NCI-H2029 (cell line): ENCODE results near the gene N4BP2L1.

Experiments used
- DNase-seq: peaks from one replicate; lab custom pipeline; 2025; lab: John Stamatoyannopoulos, UW

Gene N4BP2L1

DNA sequence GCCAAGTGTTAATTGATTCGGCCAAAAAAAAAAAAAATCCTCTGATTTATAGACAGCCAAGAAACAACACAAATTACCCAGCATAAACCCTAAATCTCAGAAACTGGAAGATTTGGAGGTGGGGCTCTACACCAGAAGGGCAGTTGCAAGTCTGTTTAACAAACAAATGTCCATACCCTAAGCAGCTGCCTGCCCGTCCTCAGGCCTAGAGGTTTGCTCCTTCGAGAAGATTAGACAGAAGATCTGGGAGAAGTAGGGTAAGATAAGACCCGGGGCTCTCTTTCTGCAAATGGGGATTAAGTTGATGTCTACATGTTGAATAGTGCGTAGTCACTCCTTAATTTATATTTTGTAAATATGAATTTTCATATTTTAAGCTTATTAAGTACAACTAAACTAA lies 3.4 kb upstream of the N4BP2L1 start:
- no peak for DNase-seq

DNA sequence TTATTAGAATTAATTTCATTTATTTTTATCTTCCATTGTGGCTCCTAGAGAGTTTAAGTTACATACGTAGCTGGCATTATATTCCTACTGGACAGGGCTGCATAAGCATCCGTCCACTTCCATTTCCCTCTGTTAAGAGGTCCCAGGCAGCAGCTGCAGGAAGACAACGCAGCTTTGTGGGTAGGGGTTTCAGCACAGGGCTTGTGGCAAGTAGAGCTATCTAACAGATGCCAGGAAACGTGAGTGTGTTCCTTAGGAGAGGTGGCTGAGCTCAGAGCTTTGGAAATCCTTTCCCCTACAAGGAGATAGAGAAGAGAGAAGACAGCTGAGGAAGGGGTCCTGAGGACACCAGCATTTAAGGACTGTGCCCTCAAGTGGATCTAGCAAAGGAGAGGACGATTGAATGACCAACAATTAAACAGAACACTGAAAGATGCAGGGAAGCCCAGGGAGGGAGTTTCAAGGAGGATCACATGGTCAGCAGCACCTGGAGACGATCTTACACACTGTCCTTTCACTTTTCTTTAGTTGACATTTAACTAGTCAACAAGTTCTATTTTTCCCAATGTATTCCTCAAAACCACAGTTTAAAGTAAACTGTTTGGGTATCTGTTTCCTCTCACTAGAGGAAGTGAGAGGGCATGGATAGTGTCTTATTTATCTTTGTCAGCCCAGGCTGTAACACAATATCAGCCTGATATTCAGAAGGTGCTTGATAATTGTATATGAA lies 2.3 kb upstream of the N4BP2L1 start:
- no peak for DNase-seq

DNA sequence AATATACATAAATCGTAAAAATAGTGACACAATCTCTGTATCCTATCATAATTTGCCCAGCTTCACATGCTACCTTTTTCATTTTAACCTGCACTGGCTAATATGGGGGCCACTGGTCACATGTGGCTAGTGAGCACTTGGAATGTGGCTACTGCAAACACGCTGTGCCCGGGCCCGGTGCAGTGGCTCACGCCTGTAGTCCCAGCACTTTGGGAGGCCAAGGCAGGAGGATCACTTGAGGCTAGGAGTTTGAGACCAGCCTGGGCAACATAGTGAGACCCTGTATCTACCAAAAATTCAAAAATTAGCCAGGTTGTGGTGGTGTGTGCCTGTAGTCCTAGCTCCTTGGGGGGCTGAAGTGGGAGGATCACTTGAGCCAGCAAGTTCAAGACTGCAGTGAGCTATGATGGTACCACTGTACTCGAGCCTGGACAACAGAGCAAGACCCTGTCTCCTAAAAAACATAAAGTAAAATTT lies 1.5 kb upstream of the N4BP2L1 start:
- DNase-seq = no peak

DNA sequence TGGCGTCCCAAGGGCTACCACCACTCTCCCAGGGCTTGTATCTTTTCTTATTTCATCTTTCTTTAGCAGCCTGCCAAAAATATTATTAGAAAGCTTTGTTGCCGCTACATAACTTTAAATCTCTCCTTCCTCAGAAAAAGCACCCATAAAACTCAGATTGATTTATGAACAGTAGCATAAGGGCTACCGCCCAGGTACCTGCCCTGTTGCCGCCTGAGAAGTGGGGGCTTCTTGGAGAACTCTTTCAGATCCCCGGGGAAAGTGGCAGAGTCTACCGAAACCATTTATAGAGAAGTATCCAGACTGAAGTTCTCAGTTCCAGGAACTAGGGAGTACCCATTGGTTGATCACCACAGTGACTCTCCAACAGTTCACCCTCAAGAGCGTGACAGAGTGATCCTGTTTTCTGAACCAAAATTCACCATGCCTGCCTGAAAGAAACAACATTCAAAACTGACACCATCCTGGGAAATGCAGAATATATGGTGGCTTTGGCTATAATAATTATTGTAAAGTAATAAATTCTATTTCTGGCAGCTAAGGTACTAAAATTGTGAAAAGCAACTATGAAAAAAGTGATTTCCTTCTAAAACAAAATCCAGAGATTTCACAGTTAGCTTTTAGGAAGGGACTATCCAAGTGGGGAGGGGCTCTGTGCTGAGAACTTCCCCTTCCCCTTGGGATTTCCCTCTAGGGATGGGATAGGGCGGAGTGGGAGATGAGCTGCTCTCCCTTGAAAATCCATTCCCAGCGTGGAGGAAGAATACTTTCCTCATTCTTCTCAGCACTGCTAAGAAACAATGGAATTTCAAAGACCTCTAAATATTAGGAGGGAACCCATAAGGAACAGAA lies 877 bp upstream of the N4BP2L1 start:
- DNase-seq = no peak

DNA sequence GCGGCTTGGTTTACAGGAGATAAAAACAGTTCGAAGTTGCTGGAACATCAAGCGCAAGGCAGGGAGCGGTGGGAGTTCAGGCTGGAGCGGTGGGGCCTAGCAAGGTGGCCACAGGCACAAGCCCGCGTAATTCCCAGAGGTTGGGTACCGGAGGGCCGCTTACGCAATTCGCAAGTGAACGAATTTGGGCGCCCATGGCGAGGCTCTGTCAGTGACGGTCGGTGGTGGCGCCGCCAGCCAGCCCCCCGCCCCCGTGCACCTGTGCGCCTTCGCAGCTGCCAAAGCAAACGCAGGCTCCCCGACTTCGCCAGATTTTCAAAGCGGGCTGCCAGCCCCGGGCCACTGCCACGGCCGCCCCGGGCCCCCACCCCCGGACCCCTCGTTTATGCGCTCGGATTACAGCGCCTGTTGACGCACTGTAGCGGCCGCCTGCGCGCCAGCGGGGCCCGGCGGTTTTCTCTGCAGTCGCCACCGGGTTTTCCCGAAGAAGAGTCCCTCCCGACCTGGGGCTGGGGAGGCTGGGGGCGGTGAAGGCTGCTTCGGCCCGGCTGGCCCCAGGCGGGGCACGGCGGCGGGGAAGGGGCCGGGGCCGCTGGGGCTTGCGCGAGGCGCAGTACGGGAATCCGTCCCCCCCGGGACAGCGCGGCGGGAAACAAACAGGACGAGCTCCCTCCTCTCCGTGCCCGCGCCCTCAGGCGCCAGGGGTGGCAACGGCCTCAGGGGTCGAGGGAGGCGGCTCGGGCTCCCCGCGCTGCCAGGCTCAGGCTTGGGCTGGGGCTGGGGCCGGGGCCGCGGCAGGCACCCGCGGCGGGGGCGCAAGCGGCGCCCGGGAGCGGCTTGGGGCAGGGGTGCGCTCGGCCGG lies 709 bp downstream of the N4BP2L1 start:
- peak; percentile 20 for DNase-seq

DNA sequence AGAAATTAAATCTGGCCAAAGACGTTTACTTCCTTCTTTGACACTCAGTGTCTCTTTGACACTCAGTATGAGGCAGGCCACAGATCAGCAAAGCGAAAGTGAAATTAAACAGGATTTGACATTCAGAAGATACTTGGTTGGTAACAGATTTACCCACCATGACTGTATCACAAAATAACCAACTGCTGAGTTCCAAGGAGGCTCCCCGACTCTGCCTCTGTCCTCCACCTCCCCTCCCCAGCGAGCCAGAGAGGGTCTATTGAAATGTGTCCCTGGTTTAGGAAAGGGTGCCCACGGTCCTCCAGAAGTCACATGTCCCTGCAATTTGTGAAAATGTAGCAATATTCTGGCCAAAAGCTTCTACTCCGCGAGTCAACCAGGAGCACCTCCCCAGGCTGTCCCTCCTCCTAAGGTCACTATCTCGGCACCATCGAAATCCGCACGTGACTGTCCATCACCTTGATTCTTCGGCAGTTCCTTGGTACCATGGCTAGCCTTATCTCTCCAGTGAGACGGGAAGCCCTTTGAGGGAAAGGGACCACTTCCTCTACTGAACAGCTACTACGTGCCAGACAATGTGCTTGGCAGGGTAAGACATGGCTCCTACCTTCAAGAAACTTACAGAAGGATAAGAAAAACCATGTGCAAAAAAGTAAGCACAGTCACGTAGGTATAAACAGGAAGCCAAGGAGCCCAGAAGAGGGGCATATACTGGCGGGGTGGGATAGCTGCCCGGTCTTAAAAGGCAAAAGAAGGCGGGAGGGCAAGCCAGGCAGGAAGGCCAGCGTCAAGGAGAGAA lies 1.5 kb downstream of the N4BP2L1 start:
- no peak for DNase-seq

DNA sequence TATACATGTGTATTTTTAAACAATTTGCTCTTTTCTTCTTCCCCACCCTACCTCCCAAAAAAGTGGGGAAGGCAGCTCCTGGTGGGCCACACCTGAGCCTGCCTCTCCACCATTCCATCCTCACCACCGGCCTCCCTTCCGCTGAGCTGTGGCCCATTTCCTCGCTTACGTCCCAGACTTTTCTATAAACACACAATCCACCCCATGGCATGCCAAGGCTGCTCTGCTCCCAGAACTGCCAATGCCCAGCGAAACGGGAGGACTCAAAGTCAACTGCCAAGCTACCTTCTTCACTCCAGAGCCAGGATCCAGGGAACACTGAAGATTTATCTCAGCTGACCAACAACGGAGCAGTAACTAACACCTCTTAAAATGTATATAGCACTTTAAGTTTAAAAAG lies 2.8 kb downstream of the N4BP2L1 start:
- DNase-seq = no peak

DNA sequence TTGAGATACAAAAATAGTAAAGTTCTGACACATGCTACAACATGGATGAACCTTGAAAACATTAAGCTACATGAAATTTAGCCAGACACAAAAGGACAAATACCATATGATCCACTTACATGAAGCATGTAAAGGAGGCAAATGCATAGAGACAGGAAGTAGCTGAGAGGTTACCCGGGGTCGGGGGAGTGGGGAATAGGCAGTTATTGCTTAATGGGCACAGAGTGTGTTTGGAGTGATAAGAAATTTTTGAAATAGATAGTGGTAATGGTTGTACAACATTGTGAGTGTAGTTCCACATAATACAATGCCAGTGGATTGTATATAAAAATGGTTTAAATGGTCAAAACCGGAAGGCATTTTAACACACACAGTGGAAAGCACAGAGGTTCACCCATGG lies 4.3 kb downstream of the N4BP2L1 start:
- no peak for DNase-seq

DNA sequence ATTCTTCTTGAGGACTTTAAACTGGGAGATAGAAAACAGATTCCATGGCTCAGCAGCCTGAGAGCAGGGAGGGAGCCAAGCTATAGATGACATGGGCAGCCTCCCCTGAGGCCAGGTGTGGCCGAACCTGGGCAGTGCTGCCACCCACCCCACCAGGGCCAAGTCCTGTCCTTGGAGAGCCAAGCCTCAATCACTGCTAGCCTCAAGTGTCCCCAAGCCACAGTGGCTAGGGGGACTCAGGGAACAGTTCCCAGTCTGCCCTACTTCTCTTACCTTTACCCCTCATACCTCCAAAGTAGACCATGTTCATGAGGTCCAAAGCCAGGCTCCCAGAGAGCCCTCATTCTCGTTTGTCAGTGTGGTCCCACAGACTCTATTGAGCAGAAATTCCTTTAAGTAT lies 8.1 kb downstream of the N4BP2L1 start:
- no peak for DNase-seq

DNA sequence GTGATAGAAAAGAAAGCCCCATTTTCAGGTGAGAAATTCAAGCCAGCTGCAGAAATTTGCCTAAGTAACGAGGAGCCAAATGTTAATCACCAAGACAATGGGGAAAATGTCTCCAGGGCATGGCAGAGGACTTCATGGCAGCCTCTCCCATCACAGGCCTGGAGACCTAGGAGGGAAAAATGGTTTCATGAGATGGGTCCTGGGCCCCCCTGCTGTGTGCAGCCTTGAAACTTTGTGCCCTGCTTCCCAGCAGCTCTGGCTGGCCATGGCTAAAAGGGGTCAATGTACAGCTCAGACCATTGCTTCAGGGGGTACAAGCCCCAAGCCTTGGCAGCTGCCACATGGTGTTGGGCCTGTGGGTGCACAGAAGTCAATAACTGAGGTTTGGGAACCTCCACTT lies 9.9 kb downstream of the N4BP2L1 start:
- no peak for DNase-seq

DNA sequence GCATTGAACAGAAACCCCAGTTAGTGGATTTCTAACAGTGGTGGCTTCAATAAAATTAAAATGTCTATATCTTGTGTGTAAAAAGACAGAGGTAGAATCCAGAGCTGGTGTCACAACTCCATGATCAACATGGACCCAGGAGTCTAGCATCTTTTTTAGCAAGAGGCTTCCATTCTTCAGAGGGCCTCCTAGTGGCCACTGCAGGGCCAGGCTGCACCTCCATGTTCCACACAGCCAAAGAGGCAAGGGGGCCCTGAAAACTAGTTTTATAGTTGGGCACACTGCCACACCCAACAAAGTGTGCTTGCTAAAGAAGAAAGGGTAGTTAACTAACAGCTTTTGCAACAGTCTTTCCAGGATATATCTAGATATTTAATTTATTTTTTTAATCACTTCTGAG lies 12.9 kb downstream of the N4BP2L1 start:
- no peak for DNase-seq

DNA sequence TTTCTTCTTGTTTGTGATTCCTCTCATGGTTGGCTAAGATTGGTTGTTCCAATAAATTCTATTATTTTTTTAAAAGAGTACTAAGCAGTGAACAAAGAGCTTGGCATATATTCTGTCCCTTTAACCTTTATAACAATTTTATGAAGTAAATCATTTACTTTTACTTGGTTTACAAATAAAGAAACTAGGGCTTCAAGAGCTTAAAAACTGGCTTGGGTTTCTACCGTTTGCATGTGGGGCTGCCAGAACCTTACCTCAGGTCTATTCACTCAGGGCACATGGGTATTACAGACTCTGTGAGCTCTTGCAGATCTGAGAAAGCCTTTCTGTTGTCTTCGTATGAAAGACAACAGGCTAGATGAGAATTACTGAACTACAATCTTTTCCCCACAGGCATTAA lies 13.3 kb downstream of the N4BP2L1 start:
- no peak for DNase-seq

DNA sequence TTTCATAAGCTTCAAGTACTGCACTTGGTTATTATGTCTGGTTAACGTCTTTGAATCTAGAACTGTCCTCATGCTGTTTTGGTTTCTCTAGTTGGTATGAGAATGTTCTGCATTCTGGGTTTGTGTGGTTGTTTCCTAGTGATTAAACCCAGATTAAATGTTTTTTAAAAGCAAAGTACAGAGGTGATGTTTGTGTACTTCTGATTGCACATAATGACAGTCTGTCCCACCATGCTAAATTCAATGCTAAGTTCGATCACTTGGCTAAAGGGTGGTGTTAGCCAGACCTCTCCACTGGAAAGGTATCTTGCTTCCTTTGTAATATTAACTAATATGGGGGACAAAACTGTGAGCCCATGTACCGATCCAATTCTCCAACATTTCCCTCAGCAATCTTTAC lies 14.6 kb downstream of the N4BP2L1 start:
- DNase-seq = no peak

DNA sequence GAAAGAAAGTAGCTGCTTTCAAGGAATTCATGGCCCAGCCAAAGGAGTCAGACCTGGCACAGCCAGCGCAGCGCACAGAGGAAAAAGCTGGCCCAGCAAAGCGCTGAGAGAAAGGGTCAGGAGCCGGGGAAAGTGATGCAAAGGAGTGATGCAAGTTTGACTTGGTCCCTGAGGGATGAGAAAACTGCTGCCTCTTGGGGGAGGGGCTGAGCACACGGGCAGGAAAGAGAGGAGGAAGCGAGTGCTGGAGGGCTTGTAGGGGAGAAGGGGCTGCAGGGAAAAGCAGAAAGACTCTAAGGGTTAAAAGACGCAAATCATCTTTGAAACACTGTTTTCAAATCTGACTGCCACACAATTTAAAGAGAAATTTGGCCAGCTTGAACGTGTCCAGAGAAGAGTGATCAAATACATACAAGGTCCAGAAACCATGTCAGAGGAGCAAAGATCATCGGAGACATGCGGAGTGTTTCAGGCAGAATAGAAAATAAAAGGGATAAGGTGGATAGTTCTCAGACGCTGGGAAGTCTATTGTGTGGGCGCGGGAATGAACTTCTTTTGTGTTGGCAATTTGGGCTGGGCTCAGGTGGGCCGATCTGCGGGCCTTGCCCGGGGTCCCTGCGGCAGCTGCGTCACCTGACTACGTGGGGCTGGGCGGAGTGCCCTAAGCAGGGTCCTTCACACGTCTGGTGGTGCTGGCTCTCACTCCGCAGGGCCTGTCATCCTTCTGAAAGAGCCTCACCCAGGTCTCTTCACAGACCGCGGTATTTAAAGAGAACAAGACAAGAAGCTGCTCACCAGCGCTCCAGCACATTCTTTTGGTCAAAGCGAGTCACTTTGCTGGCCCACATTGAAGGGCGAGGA lies 18.1 kb downstream of the N4BP2L1 start:
- peak; percentile 11 for DNase-seq

DNA sequence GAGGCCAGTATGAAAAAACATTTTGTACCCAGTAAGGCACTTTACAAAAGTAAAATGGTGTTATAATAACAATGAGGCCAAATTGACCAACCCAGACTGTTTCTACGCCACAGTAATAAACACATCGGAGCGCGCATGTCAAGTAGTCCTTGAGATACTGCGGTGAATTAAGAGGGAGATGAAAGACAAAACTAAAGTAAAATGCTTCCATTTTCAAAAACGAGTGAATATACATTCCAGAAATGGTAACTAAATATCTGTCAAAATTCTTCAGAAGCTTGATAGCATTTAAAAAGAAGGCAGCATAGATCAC lies 19.0 kb downstream of the N4BP2L1 start:
- peak; percentile 37 for DNase-seq

DNA sequence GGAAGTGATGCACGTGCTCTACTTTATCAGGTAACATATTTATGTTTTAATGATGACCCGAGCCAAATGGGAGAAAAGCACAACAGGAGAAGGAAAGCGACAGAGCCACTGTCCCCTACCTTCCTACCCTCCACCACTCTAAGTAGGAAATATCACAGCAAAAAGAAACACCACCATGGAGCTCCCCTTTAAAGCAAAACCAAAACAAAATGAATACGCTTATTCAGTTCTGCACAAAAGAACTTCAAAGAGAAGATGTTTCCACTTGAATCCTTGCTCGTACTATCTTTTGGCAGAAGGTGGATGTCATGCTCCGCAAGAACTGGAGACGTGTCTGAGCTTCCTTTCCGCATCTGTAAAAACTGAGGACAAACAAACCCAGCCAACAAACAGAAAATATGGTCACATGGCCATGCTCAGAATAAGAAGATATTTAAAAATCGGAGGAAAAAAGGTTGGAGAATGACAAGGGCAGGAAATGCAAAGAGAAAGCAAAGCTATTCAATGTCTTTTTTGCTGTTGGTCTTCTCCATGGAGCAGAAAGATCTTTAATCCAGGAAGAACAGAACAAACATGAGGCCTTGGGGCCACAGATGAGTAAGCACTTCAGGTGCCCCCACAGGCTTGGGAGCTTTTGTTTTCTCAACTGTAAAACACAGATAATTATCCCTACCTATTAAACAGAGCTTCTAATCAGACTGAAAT lies 19.5 kb downstream of the N4BP2L1 start:
- no peak for DNase-seq

DNA sequence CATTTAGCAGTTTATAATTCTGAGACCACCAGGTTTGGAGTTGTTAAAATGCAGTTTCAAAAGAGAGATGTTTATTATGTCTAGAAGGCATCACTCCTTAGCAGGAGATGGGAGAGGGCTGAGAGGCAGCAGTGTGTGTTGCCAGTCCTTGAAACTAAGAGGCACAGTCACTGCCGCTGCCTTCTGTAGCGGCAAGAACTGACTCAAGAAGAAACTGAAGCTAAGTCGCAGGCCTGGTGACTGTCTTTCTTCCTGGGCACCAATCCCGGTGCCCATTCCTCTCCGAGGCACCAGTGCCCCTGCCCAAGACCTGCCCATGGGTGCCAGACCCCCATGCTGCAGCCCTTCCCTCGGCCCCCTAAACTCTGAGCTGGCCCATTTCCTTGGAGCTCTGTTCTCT lies 20.1 kb downstream of the N4BP2L1 start:
- no peak for DNase-seq

DNA sequence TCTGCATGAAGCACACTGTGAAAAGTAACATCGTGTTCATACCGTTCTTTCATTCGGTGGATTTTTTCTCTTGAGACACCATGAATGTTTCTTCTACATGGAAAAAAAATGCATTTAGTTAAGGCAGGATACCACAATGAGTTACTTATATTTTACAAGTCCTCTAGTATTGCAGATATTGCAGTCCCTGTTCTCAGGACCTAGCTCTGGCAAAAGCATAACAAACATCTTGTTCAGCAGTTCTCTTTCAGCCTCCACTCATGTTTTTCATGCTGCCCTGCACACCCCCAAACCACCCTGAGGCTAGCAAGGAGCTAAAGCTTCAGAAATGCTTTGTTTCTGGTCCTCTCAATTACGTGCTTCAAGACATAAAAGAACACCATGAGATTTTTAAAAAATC lies 24.8 kb downstream of the N4BP2L1 start:
- no peak for DNase-seq

DNA sequence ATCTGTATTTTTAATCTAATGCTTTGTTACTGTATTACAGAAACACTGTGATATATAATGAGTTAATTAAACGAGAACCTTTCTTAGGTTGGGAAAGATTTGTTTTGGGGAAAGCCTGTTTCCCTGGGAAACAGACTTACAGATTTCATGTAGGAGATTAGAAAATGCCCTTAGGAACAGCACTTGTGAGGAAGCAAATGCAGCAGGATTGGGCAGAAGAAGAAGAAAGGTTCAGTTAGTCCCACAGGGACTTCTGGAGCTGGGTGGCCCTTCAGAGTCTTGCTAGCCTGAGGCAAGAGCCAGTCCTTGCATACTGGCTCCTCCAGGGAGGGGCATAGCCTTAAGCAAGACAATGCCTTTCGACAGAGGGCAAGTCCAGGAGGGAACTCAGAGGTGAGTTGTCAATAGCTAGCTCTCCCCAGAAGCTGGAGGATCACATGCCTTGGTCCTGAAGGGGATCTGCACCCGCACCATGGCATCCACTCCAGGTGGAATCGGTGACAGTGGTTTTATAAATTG lies 36.8 kb downstream of the N4BP2L1 start:
- DNase-seq = no peak

DNA sequence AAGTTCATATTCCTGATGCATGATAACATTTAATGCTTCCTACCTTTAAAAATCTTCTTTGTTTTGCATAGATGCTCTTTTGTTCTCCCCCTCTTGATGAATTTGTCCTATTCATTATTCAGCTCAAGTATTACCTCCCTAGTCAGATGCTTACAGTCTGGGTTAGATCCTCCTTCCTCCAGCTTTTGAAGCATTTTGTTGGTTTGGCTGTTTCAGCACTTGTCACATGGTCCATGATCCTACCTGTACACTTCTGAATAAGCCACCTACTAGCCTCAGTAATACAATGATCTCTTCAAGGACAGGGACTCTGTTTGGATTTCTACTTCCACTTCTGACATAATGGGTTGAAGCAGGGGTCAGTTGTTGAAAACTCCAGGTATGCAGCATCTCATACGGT lies 37.4 kb downstream of the N4BP2L1 start:
- DNase-seq = no peak
